Endodermal cell (in vitro differentiated cells): ENCODE results near the gene TP53BP1. TPM values are rescaled to one million over a fixed set of nuclear protein-coding genes. Genes with fewer than 3 reads are reported as not detected.
"Not testable (repeated sequence)": the region's sequence is repeated elsewhere in the genome, so short reads cannot be mapped to it uniquely, and the experiment has no call there.

Experiments used
- DNase-seq: peaks from one replicate; pipeline ENCODE4 v3.0.0-alpha.2; 2017
- H3K27ac ChIP-seq: 2 replicates; pipeline ENCODE4 v1.5.1; 2013; ENCODE audit warnings: mild to moderate bottlenecking, low read depth, low read length, moderate library complexity
- H3K27me3 ChIP-seq: 2 replicates; pipeline ENCODE4 v1.6.1; 2013; ENCODE audit warnings: mild to moderate bottlenecking, low read length, moderate library complexity; ENCODE audit not compliant: insufficient read depth, control insufficient read depth, poor library complexity, severe bottlenecking
- H3K36me3 ChIP-seq: 2 replicates; pipeline ENCODE4 v1.7.0; 2013; ENCODE audit warnings: mild to moderate bottlenecking, low read length, moderate library complexity; ENCODE audit not compliant: control insufficient read depth, insufficient read depth
- H3K4me1 ChIP-seq: one replicate; pipeline ENCODE4 v1.7.0; 2013; ENCODE audit warnings: low read length; ENCODE audit not compliant: control insufficient read depth, insufficient read depth
- H3K4me3 ChIP-seq: 2 replicates; pipeline ENCODE4 v1.5.1; 2013; ENCODE audit warnings: mild to moderate bottlenecking, low read length, moderate library complexity
- H3K9ac ChIP-seq: 2 replicates; pipeline ENCODE4 v1.6.1; 2013; ENCODE audit warnings: mild to moderate bottlenecking, low read length, moderate library complexity; ENCODE audit not compliant: poor library complexity, severe bottlenecking; ENCODE audit errors: extremely low read depth
- H3K9me3 ChIP-seq: 2 replicates; pipeline ENCODE4 v1.6.1; 2013; ENCODE audit warnings: mild to moderate bottlenecking, low read length, moderate library complexity; ENCODE audit not compliant: control insufficient read depth
- H3K27ac Mint-ChIP-seq: 2 replicates; pipeline ENCODE4 v1.8.0; 2020; ENCODE audit warnings: mixed read lengths
- H3K27me3 Mint-ChIP-seq: 2 replicates; pipeline ENCODE4 v1.8.0; 2021; ENCODE audit warnings: mild to moderate bottlenecking, mixed read lengths; ENCODE audit not compliant: insufficient read depth
- H3K36me3 Mint-ChIP-seq: 2 replicates; pipeline ENCODE4 v1.8.0; 2020; ENCODE audit warnings: low read depth, mixed read lengths
- H3K4me1 Mint-ChIP-seq: 2 replicates; pipeline ENCODE4 v1.8.0; 2020; ENCODE audit warnings: mixed read lengths
- H3K4me3 Mint-ChIP-seq: 2 replicates; pipeline ENCODE4 v1.8.0; 2020; ENCODE audit warnings: mild to moderate bottlenecking, moderate library complexity, mixed read lengths
- H3K9me3 Mint-ChIP-seq: 2 replicates; pipeline ENCODE4 v1.8.0; 2020; ENCODE audit warnings: mild to moderate bottlenecking, mixed read lengths
- WGBS, 2 experiments: methylation state at CpG; one replicate each; pipeline versions ENCODE4 v1.1.5 to v1.1.7; 2013; ENCODE audit warnings: missing lambda C conversion rate in 2 of 2, mixed read lengths in 1 of 2; ENCODE audit not compliant: insufficient coverage in 1 of 2, insufficient read length in 1 of 2; 5-methylcytosine and 5-hydroxymethylcytosine counted together
- total RNA-seq, 2 donors: library from RNA; stranded (reverse); fragmentation: NEBNext Ultra II Directional in 1 of 2; extraction: Animal tissue kit (Norgen Biotek cat#: 25700) in 1 of 2; gene quantifications; 2 replicates in 1 of 2; 3 replicates in 1 of 2; pipeline ENCODE4 v1.2.1, GENCODE V29; 2021
- TF ChIP-seq, protein P1 (sequence below): fragments of 200-600 bp; sonication (generic); conservative IDR thresholded peaks from 2 replicates; pipeline ENCODE4 v1.5.0; 2021; ENCODE audit warnings: antibody characterized with exemption, mild to moderate bottlenecking

The TP53BP1 gene
- total RNA-seq, 2 donors from 2014 or later = 85.4 to 114 TPM

DNA sequence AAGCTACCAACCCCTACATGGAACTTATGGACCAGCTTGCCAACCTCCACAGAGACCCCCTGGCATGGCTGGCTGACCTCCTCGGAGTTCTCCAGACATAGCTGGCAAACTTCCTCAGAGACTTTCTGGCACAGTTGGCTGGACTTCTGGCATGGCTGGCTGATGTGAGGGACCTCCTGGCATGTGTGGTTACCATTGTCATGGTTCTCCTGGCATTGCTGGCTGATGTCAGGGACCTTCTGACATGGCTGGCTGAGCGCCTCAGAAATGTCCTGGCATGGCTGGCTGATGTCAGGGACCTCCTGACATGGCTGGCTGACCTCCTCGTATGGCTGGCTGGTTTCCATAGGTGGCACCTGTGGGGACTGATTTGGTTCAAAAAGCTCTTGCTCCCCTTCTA, 41.9 kb upstream of the TP53BP1 start:
- 70 to 88% methylated on average over 2 to 3 of the region's 3 CpGs for WGBS, 2 experiments
- no peak for DNase-seq

DNA sequence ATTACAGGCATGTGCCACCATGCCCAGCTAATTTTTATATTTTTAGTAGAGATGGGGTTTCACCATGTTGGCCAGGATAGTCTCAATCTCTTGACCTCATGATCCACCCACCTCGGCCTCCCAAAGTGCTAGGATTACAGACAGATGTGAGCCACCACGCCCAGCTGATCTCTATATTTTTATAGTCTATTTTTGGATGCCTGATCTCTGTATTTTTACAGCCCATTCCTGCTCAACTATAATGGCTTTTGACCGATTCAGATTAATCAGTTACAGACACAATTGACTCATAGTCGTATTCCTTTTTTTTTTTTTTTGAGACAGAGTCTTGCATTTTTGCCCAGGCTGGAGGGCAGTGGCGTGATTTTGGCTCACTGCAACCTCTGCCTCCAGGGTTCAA, 39.9 kb upstream of the TP53BP1 start:
- H3K27ac Mint-ChIP-seq, H3K27me3 ChIP-seq: not testable (repeated sequence)

More for the DNA sequence above, 41.9 kb upstream of the TP53BP1 start:
- Mint-ChIP-seq H3K36me3 (no peaks in the 10 kb centered on the region), H3K27me3 (peaks cover 30% of the 10 kb centered on the region), H3K9me3 (no peaks in the 10 kb centered on the region), H3K4me1 (peaks cover 11% of the 10 kb centered on the region), H3K27ac (no peak overlapping the region), H3K4me3 (no peak overlapping the region)
- TF ChIP-seq, protein P1, sequence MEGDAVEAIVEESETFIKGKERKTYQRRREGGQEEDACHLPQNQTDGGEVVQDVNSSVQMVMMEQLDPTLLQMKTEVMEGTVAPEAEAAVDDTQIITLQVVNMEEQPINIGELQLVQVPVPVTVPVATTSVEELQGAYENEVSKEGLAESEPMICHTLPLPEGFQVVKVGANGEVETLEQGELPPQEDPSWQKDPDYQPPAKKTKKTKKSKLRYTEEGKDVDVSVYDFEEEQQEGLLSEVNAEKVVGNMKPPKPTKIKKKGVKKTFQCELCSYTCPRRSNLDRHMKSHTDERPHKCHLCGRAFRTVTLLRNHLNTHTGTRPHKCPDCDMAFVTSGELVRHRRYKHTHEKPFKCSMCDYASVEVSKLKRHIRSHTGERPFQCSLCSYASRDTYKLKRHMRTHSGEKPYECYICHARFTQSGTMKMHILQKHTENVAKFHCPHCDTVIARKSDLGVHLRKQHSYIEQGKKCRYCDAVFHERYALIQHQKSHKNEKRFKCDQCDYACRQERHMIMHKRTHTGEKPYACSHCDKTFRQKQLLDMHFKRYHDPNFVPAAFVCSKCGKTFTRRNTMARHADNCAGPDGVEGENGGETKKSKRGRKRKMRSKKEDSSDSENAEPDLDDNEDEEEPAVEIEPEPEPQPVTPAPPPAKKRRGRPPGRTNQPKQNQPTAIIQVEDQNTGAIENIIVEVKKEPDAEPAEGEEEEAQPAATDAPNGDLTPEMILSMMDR = no peak
- Histone ChIP-seq H3K36me3 (no peaks in the 10 kb centered on the region), H3K4me1 (no peaks in the 10 kb centered on the region), H3K9ac (no peak overlapping the region), H3K4me3 (no peak overlapping the region), H3K27ac (no peak overlapping the region), H3K27me3 (peaks cover 6% of the 10 kb centered on the region), H3K9me3 (no peaks in the 10 kb centered on the region)

DNA sequence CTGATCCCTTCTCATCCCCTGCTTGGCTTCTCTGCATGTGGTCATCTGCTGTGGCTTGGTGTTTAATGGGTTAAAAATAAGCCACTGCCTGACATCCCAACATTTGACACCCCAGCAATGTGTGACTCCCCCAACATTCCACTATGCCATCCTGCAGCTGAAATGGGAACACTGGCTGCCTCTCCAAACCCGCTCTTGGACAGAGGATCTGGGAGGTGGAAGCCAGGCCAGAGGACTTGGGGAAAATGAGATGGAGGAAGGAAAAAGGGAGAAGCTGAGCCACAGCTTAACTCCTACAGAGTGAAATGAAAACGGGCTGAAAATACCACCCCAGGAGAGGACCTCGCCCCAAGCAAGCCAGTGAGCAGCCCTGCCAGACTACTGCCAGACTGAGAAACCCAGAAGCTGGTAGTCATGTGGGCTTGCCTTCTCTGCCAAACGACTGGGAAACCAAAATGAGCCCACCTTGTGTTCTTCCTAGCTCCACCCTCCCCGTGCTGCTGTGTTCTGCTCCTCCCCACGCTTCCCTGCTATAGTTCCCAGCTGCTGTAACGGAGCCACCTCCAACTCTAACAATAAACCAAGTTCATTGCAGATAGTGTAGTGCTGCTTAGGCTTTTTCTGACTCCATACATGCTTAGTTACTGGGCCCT, 38.2 kb upstream of the TP53BP1 start:
- H3K27me3 ChIP-seq = peaks cover 6% of the 10 kb centered on the region
- H3K36me3 Mint-ChIP-seq = no peaks in the 10 kb centered on the region
- H3K9me3 Mint-ChIP-seq = no peaks in the 10 kb centered on the region
- H3K9me3 ChIP-seq = no peaks in the 10 kb centered on the region
- WGBS, 2 experiments = 22 to 37% methylated on average over 5 to 7 of the region's 7 CpGs
- H3K27ac Mint-ChIP-seq = no peak overlapping the region
- H3K4me1 ChIP-seq = no peaks in the 10 kb centered on the region
- no peak overlapping the region for H3K4me3 ChIP-seq
- H3K9ac ChIP-seq = no peak overlapping the region
- DNase-seq = peak; percentile 61
- peaks cover 11% of the 10 kb centered on the region for H3K4me1 Mint-ChIP-seq
- no peak overlapping the region for H3K4me3 Mint-ChIP-seq
- TF ChIP-seq, protein P1 = no peak
- peaks cover 49% of the 10 kb centered on the region for H3K27me3 Mint-ChIP-seq
- no peaks in the 10 kb centered on the region for H3K36me3 ChIP-seq
- H3K27ac ChIP-seq = no peak overlapping the region

More for the DNA sequence above, 39.9 kb upstream of the TP53BP1 start:
- H3K4me1 ChIP-seq, H3K9me3 Mint-ChIP-seq, H3K4me3 ChIP-seq, DNase-seq, H3K9ac ChIP-seq, H3K9me3 ChIP-seq, H3K36me3 Mint-ChIP-seq, H3K36me3 ChIP-seq, H3K4me3 Mint-ChIP-seq, H3K27ac ChIP-seq: not testable (repeated sequence)
- WGBS, 2 experiments = 93 to 96% methylated on average over 4 to 5 of the region's 5 CpGs
- H3K27me3 Mint-ChIP-seq = peaks cover 39% of the 10 kb centered on the region
- peaks cover 11% of the 10 kb centered on the region for H3K4me1 Mint-ChIP-seq
